Measurements from ENCODE around the gene IMPA2. TPM values are rescaled to one million over a fixed set of nuclear protein-coding genes. Genes with fewer than 3 reads are reported as not detected.
A peak's percentile ranks its signal among the peaks of the same experiment; 100 is the strongest.

Gene IMPA2
- total and polyA plus RNA-seq, 2 of the 4 experiments (the other 2 are of a cell fraction), result 5.4 to 5.5 TPM

DNA sequence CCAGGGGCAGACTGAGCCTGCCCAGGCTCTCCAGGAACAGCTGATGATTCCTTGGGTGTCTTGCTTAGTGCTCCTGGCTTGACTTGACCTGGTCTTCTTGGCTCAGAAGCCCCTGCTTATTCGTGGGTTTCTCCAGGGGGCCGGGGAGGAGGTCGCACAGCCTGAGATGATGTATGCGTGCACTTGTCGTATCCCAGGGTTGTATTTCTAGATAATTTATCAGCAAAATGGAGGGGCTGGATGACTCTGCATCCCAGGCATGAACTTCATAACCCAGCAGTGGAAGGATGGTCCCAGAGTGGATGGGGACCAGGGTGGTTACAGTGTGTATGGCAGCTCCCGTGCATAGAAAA is 25.2 kb downstream of the IMPA2 start:
- Histone ChIP-seq H3K4me3 (ENCODE audit: insufficient read depth, low read depth, low read length) (no peak overlapping the region), H3K27ac (ENCODE audit: insufficient read depth, low read length) (no peak overlapping the region), H4K5ac (ENCODE audit: low read depth, low read length) (no peak overlapping the region), H3K4me2 (ENCODE audit: low read depth, low read length) (no peak overlapping the region), H3K18ac (ENCODE audit: low read depth, low read length) (no peak overlapping the region), H3K4ac (ENCODE audit: low read depth, low read length) (no peak overlapping the region), H3K23ac (ENCODE audit: low read depth, low read length) (no peak overlapping the region), H4K20me1 (ENCODE audit: insufficient read depth, low read length) (no peaks in the 10 kb centered on the region), H2BK15ac (ENCODE audit: low read depth, low read length) (no peak overlapping the region), H4K8ac (ENCODE audit: low read depth in 2 of 2, low read length in 2 of 2) (no peak overlapping the region), H3K9ac (ENCODE audit: low read depth, low read length) (no peak overlapping the region), H2BK5ac (ENCODE audit: low read depth, low read length, poor library complexity, severe bottlenecking) (no peak overlapping the region), H3K56ac (ENCODE audit: extremely low read depth, insufficient read depth, low read length) (no peak overlapping the region), H2AK5ac (ENCODE audit: low read depth, low read length) (no peak overlapping the region), H4K91ac (ENCODE audit: insufficient read depth, low read depth, low read length) (no peak overlapping the region), H3K14ac (replicated peaks; ENCODE audit: low read depth, low read length) (no peak overlapping the region), H3K36me3 (ENCODE audit: control insufficient read depth, insufficient read depth, low read length) (peaks cover 27% of the 10 kb centered on the region), H2BK120ac (ENCODE audit: low read depth, low read length) (no peak overlapping the region), H3K79me1 (ENCODE audit: low read depth in 1 of 2, low read length in 2 of 2) (peaks cover 0 to 1% of the 10 kb centered on the region in 2 experiments; a peak in 1 of 4 replicates), H2AFZ (replicated peaks; ENCODE audit: low read length, poor library complexity) (no peak overlapping the region), H2AK9ac (replicated peaks; ENCODE audit: low read depth, low read length, poor library complexity) (peak overlapping the region; percentile 37), H3K9me1 (ENCODE audit: insufficient read depth, low read length) (peaks cover 3% of the 10 kb centered on the region; the same call in 1 of the 2 replicates), H3K4me1 (ENCODE audit: control insufficient read depth, insufficient read depth, low read length) (peaks cover 2% of the 10 kb centered on the region; the same call in 1 of the 2 replicates), H2BK20ac (ENCODE audit: low read depth, low read length) (no peak overlapping the region), H3K27me3 (ENCODE audit: control insufficient read depth, insufficient read depth, low read length) (no peaks in the 10 kb centered on the region), H3K9me3 (ENCODE audit: control insufficient read depth, insufficient read depth, low read length) (no peaks in the 10 kb centered on the region)
- WGBS, 2 experiments (ENCODE audit: extremely low coverage in 2 of 2, insufficient read length in 1 of 2), result 88% methylated on average over 1 of the region's 6 CpGs; no CpG with 5 or more reads in 1 of the 2 experiments
- DNase-seq (no peak), ATAC-seq (ENCODE audit: low read depth) (no peak)
- TF ChIP-seq RCOR1 (IDR thresholded peaks at IDR 0.05; ENCODE audit: insufficient replicate concordance, low read length) (no peak), RFX5 (IDR thresholded peaks at IDR 0.05; ENCODE audit: low read depth, low read length) (no peak), NFE2L2 (IDR thresholded peaks at IDR 0.05; ENCODE audit: low read depth, low read length) (no peak), MAZ (IDR thresholded peaks at IDR 0.05; ENCODE audit: borderline replicate concordance, low read depth, low read length) (no peak), RAD21 (IDR thresholded peaks at IDR 0.05; ENCODE audit: low read length) (no peak), SMC3 (IDR thresholded peaks at IDR 0.05; ENCODE audit: low read depth, low read length) (no peak), BHLHE40 (IDR thresholded peaks at IDR 0.05; ENCODE audit: low read depth, low read length) (no peak), MXI1 (IDR thresholded peaks at IDR 0.05; ENCODE audit: borderline replicate concordance, low read depth, low read length) (no peak)
- TF ChIP-seq, protein P1, sequence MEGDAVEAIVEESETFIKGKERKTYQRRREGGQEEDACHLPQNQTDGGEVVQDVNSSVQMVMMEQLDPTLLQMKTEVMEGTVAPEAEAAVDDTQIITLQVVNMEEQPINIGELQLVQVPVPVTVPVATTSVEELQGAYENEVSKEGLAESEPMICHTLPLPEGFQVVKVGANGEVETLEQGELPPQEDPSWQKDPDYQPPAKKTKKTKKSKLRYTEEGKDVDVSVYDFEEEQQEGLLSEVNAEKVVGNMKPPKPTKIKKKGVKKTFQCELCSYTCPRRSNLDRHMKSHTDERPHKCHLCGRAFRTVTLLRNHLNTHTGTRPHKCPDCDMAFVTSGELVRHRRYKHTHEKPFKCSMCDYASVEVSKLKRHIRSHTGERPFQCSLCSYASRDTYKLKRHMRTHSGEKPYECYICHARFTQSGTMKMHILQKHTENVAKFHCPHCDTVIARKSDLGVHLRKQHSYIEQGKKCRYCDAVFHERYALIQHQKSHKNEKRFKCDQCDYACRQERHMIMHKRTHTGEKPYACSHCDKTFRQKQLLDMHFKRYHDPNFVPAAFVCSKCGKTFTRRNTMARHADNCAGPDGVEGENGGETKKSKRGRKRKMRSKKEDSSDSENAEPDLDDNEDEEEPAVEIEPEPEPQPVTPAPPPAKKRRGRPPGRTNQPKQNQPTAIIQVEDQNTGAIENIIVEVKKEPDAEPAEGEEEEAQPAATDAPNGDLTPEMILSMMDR (conservative IDR thresholded peaks at IDR 0.05; ENCODE audit: low read depth, low read length), result no peak
- TF ChIP-seq, protein P2, sequence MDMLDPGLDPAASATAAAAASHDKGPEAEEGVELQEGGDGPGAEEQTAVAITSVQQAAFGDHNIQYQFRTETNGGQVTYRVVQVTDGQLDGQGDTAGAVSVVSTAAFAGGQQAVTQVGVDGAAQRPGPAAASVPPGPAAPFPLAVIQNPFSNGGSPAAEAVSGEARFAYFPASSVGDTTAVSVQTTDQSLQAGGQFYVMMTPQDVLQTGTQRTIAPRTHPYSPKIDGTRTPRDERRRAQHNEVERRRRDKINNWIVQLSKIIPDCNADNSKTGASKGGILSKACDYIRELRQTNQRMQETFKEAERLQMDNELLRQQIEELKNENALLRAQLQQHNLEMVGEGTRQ (IDR thresholded peaks at IDR 0.05; ENCODE audit: low read depth, low read length), result no peak
- no TSS peak for BruUV-seq (replicated peaks)
- in situ Hi-C loops (cut with MboI; ENCODE audit: low sequenced_read_pairs), result no loop called here
- intact Hi-C loops (cut with micrococcal nuclease), result no loop called here
- POLR2A ChIA-PET (ENCODE audit: unreplicated experiment), result no interaction called here
- CTCF ChIA-PET, result interaction anchor here (1.3 kb wide), 1 partner anchor 33 kb away, joined by 4 read pairs; no protein-coding TSS in a partner anchor
- dilution Hi-C loops (cut with HindIII; ENCODE audit: low sequenced_read_pairs, unreplicated experiment), result no loop called here
